TTC549 (cell line): ENCODE data around the gene SCAPER.

Source experiments
- FAIRE-seq: peaks from 2 replicates; lab custom pipeline; 2012; peaks lifted over from hg19 to GRCh38; lab: Jason Lieb, UNC

Gene SCAPER

DNA sequence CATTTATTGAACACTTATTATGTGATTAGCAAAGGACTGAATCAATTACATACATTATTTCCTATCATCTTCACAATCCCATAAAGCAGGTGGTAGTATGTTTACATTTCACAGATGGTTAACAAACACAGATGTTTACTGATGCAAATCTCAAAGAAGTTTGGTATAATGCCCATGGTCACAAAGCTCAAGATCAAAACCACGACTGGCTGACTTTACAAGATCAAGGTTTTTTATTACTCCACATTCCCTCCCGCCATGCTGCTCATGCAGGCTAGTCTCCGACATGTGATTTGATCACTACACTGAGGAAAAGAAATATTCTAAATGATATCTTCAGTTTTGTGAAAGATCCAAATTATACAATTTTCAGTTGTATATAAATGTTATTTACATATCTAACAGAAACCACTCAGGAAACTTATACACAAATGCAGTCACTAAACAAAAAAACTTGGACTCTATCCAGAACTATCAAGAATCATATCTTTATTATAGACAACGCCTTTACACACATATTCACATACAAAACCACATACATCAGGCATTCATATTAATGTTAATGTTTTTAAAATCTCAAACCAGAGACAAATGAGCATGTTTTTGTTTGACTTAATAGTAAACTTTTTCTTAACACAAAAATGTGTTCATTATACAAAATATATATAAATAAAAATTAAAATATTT is 235.5 kb downstream of the SCAPER start:
- FAIRE-seq = no peak

DNA sequence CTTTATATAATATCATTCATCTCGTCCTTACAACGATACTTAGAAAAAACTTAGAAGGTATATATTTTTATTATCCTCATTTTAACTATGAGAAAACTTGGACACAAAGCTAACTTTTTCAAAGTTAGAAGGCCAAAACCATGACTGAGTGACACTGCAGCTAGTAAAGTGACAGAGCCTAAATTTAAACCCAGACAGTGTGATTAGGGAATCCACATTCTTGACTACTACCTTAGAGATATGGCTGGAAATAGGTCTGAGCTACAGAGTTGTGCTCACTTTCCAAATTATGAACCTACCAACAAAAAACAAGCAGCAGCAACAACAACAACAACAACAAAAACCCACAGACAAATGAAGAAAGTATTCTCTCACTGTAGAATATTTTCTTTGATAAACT is 236.2 kb downstream of the SCAPER start:
- FAIRE-seq = no peak

DNA sequence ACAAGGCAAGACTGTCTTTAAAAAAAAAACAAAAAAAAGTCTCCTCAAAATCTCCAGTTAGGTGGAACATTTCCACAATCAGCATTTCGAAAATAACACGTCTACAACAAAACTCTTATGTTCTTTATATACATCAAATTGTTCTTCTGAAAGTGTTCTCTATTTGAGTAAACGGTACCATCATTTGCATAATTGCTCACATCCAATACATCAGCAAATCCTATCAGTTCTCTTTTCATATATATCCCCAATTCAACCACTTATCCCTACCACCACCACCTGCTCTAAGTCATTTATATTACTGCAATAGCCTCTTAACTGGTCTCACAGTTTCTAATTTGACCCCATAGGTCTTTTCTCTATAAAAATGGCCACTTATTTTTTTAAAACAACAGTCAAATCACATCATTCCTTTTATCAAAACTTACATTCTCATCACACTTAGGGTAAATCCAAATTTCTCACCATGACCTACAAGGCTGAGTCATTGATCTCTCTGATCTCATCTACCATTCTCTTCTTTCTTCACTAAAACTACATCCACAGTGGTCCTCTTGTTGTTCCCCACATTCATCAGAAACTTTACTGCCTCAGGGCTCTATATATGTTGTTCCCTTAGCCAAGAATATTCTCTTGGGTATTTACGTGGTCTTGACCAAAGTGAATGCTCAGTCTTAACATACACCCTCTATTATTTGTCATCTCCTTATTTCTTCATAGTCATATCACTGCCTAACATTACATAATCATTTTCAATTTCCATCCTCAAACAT is 237.0 kb downstream of the SCAPER start:
- FAIRE-seq = no peak

DNA sequence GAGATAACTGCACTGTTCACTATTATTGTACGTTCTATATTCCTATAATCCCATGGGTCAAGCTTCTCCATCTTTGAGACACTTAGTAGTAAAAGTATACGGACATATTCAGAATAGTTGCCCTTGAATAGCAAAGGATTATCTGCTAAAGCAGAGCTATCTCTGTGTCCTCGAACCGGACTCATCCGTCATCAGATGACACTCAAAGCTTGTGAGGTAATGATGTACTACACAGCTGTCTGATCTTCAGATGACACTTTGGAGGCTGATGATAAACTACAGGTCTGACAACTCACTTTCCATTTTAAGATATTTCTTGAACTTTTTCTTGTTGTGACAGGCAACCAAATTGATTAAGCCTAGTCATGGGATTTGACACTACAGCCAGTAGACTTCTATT is 240.2 kb downstream of the SCAPER start:
- FAIRE-seq = no peak

DNA sequence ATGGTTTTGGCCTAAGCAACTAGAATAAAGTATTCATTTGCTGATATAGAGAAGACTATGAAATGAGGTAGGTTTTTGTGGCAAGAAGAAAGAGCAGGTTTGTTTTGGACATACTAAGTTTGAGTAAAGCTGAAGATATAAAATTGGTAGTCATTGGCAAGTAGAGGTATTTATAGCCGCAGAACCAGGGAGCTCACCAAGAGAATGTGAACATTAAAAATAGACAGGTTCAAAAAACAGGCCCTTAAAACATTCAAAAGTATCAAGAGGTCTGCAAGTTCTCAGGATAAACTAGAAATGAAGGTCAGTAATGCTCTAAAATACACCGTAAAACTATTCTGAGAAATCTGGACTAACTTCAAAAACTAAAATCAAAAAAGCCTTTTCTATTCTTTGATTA is 240.7 kb downstream of the SCAPER start:
- FAIRE-seq = no peak

DNA sequence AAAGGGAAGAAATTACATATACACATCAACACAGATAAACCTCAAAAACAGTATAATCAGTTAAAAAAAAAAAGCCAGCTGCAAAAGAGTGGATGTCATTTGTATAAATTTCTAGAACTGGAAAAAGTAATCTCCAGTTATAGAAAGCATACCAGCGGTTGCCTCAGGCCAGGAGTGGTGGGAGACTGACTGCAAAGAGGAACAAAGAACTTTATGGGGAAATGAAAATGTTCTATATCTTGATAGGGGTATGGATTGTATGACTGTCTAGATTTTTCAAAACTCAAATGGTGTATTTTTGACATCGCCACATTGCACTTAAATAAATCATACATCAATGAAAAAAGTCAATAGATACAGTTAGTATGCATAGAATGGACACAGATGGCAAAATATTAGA is 241.6 kb downstream of the SCAPER start:
- no peak for FAIRE-seq

DNA sequence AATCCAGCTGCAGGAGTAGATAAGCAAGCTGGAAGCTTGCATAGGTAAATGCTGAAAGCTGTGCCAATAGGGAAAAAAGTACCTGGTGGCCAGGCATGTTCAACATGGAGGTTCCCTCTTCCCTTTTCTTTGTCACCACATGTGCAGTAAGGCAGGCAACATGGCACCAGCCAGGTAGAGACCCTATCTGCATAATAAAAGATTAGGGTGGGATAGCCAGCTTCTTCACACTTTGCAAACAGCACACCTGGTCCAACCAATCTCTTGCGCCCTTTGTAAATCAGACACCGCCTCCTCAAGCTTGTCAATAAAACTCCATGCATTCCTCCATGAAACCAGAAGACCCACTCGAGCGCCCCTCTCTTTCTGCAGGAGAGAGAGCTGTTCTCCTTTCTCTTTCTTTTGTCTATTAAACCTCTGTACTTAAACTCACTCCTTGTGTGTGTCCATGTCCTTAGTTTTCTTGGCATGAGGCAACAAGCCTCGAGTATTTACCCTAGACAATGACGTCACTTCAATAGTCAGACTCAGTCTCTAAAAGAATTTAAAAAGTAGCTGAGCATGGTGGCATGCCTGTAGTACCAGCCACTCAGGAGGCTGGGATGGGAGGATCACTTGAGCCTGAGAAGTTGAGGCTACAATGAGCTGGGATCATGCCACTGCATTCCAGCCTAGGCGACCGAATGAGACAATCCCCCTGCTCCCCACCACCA is 256.3 kb downstream of the SCAPER start:
- no peak for FAIRE-seq

DNA sequence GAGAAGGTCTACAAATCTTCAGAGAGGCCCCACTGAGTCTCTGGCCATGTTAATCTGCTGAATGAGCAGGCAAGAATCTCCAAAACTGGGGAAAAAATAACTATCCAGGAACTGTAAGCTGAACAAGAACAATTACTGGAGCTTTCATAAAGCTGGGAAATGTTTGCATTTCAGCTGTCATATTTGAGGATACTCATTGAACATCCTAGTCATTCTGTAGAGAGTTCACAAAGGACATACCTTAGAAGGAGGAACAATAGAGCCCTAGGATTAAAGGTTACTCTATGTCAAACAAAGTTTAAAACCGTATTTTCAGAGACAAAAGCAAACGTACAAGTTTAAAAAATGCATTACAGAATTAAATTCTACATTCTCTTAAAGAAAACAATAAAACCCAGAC is 257.5 kb downstream of the SCAPER start:
- no peak for FAIRE-seq

DNA sequence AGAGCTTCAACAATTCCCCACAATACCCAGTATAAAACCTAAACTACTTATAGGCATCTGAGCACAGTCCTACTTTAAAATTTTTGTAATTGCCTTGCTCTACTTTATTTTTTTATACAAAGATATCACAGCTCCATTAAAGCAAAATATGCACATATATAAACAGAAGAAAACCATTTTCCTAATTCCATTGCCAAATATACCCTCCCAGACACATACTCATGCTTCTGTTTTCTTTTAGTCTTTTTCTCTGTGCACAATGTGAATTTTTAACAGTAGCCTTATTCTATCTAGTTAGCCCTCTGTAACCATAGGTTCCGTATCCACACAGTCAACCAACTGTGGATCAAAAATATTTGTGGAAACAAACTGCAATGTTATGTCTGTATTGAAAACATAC is 260.5 kb downstream of the SCAPER start:
- no peak for FAIRE-seq

DNA sequence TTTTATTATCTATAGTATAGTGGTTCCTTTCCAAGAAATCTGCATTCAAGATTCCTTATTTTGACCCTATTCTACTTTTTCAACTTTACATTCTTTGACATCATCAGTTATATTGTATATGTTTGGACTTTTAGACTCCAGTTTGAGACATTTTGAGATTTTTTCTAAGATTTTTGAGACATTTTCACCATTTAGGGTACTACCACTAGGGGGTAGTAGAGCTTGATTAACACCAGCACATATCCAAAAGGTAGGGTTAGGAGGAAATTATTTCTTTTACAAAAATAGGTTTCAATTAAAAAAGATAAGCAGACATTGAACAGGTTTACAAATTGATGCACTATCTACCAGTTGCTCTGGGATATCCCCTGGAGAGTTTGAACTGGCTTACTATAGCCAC is 262.5 kb downstream of the SCAPER start:
- no peak for FAIRE-seq

DNA sequence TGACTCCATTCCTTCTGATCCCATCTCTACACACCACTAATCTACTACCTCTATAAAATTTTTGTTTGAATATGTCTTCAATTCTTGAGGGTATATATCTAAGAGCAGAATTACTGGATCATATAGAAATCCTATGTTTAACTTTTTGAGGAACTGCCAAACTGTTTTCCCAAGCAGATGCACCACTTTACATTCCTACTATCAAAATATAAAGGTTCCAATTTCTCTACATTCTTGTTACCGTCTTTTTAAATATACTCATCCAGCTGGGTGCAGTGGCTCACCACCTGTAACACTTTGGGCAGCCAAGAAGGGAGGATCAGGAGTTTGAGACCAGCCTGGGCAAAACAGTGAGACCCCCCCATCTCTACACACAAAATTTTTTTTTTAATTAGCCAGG is 268.0 kb downstream of the SCAPER start:
- no peak for FAIRE-seq

DNA sequence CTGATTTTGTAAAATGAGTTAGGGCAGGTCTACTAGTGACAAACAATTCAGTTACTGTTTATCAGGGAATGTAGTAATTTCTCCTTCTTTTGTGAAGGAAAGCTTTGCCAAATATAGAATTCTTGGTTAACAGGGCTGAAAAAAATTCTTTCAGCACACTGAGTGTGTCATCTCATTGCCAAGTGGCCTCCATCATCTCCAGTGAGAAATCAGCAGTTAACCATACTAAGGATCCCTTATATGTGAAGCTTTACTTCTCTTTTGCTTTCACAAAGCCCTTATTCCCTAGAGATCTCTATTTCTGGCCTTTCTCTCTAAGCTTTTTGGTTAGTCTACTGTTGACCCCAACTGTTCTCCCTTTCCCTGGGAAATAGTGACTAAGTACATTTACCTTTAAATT is 269.1 kb downstream of the SCAPER start:
- FAIRE-seq = no peak

DNA sequence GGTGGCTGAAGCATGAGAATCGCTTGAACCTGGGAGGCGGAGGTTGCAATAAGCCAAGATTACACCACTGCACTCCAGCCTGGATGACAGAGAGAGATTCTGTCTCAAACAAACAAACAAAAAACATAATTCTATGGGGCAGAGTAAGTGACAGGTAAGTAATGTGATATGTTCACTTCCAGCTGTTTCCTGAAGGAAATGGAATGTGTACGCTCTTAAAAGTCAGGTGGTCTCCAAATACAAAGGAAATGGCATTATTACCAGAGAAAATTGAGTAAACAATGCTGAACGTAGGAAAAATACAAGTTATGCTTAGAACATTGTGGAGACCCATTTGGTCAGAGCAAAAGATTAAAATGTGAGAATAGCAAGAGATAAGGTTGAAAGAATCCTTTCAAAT is 278.5 kb downstream of the SCAPER start:
- FAIRE-seq = no peak

DNA sequence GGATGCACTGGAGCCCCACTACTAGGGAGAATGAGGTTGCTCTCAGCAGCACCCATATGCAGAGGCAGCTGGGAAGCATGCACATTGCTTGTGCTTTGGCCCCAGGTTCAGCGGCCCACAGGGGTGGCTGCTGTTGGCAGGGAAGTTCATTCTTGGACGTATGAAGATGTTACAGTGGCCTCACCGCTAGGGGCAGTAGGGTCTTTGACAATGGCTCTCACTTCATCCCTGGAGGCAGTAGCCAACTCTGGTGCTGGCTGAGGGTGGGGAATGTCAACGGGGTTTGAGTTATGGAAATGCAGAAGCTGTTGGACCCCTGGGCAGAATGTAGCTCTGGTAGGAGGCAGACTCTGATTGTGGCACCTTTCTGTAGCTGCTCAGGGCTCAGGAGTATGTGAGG is 279.9 kb downstream of the SCAPER start:
- no peak for FAIRE-seq

DNA sequence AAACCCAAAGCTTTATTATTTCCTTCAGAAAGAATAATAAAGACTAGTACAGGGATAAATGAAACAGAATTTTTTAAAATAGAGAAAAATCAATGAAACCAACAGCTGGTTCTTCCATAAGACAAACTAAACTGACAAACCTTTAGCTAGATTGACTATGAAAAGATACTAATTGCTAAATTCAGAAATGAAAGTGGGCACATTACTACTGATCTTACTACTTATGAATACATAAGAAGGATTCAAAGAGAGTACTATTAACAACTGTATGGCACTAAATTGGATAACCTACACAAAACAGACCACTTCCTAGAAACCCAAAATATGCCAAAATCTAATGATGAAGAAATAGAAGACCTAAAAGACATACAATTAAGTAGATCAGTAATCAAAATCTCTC is 290.4 kb downstream of the SCAPER start:
- FAIRE-seq = no peak

DNA sequence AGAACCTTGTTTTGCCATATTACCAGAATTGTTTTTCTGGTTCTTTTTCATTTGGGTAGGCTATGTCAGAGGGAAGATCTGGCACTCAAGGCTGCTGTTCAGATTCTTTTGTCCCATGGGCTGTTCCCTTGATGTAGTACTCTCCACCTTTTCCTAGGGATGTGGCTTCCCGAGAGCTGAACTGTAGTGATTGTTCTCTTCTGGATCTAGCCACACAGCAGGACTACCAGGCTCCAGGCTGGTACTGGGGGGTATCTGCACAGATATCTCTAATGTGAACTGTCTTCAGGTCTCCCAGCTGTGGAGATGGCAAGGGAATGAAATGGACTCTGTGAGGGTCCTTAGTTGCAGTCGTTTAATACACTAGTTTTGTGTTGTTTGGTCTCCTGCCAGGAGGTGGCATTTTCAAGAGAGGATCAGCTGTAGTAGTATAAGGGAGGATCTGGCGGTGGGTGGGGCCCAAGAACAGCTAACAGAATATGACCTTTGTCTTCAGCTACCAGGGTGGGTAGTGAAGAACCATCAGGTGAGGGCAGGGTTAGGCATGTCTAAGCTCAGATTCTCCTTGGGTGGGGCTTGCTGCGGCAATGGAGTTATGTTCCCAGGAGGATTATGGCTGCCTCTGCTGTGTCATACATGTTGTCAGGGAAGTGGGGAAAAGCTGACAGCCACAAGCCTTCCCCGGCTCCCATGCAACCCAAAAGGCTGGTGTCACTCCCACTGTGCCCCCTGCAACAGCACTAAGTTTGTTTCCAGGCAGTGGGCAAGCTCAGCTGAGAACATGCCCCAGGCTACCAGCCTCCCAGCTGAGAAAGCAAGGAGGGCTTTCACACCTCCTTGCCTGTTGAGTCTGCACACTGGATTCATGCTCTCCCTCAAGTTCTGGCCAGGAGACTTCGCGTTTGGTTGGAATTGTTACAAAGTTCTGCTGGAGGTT is 316.1 kb downstream of the SCAPER start:
- FAIRE-seq = no peak

DNA sequence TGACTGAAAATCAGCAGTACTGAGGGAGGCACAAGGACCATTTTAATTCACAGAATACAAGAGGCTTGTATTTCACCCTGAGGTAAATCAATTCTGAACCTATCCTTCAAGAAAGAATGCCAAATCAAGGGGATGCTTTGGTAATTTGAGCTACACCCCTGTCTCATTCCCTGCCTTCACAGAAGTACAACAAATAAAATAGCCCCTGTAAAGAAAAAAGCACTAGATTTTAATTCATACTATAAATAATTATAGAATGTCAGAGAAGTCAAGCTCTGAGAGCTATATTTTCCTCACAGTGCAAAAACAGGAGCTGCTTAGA is 319.6 kb downstream of the SCAPER start:
- FAIRE-seq = no peak

DNA sequence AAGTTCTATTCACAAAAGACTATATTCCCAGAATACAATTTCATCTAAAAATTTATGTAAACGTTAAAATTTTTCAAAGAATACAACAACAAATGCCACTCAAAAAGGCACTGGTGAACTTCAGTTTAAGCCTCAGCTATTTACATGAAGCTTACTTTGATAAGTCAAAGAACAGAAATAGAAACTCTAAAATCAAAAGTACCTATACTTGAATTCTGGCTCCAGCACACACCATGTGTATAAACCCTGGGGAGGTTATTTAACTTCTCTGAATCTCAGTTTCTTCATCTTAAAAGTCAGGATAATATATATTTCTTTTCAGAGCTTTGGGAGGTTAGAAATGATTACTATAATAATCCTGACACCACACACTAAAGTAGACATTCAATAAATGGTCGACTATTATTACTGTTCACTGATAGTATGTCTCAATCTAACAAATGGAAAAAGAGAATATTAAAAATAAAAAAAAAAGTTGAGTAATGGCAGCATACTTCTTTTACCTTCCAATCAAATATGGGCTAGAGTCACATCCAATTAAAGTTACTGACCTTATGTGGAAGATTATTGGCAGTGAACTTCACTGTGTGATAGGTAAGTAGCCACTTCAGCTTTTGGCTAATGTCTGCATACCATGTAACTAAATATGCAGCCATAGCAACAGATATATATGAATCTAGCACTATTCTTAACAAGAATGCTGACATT is 320.1 kb downstream of the SCAPER start:
- FAIRE-seq = no peak

DNA sequence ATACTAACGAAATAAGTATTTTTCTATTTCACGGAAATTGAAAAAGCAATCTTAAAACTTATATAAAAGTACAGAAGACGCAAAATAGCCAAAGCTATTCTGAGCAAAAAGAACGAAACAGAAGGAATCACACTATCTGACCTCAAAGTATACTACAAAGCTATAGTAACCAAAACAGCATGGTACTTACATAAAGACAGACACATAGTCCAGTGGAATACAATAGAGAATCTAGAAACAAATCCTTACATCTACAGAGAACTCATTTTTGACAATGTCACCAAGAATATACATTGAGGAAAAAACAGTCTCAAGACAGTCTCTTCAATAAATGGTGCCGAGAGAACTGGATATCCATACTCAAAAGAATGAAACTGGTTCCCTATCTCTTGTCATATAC is 322.6 kb downstream of the SCAPER start:
- FAIRE-seq = no peak

DNA sequence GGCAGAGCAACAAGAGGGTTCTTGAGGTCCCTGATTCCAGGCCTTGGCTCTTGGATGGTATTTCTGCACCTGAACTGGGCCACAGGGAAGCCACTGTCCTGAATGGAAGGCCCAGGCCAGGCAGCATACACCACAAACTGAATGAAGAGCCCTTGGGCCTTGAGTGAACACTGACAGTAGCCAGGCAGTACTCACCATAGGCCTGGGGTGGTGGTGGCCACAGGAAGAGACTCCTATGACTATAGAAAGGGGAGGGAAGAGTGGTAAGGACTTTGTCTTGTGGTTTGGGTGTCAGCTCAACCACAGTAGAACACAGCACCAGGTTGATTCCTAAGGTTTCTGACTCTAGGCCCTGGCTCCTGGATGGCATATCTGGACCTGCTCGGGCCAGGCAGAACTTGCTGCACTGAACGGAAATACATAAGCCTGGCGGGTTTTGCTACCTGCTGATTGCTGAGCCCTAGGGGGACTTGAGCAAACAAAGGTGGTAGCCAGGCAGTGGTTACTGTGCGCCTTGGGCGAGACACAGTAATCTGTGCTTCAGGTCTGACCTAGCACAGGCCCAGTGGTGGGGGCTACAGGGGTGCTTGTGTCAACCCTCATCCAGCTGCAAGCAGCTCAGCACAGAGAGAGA is 327.1 kb downstream of the SCAPER start:
- no peak for FAIRE-seq

DNA sequence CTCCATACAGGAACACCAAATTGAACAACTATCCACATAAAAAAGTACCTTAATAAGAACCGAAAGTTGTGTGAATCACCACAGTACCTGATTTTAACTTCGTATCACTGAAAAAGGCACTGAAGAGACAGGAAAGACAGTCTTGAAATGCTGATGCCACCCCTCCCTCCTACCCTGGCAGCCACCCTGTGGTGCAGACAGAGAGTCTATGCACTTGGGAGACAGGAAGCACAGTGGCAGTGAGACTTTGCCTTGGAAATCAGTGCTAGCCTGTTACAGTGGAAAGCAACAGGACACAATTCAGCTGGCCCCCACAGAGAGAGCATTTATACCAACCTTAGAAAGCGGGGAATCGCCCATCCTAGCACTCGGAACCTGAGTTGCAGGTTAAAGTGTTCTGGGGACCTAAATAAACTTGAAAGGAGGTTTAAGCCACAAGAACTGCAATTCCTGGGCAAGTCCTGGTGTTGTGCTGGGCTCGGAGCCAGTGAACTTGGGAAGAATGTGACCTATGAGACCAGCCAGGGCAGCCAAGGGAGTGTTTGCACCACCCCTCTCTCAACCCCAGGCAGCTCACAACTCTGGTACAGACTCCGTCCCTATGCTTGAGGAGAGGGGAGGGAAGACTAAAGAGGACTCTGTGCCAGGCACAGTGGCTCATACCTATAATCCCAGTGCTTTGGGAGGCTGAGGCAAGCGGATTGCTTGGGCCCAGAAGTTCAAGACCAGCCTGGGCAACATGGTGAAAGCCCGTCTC is 328.4 kb downstream of the SCAPER start:
- no peak for FAIRE-seq
